Neural cell (in vitro differentiated cells): ENCODE measurements around the gene SYT1.

Experiments
- CTCF ChIP-seq: fragments of 450-650 bp; IDR thresholded peaks from 2 replicates; pipeline ENCODE4 v1.5.1; 2014; ENCODE audit warnings: antibody characterized with exemption, mild to moderate bottlenecking, moderate library complexity; ENCODE audit not compliant: poor library complexity, severe bottlenecking
- RAD21 ChIP-seq: fragments of 450-650 bp; conservative IDR thresholded peaks from 2 replicates; pipeline ENCODE4 v1.6.1; 2014; ENCODE audit warnings: antibody characterized with exemption, mild to moderate bottlenecking, moderate library complexity

- no peak for TF ChIP-seq RAD21
- TF ChIP-seq CTCF: no peak
These were observed 53.7 kb downstream of the SYT1 start for GRCh38 chr12:78918268-78918667.
